Loucy (cell line): ENCODE results near the gene NMU.

Experiments used
- H2AFZ ChIP-seq: fragments of 200-600 bp; sonication (generic); 2 replicates; pipeline ENCODE4 v1.6.0; 2016; ENCODE audit warnings: antibody characterized with exemption, mild to moderate bottlenecking, low read length, moderate library complexity
- H3F3A ChIP-seq: fragments of 200-600 bp; 2 replicates; pipeline ENCODE4 v1.6.0; 2016; ENCODE audit warnings: antibody characterized with exemption, low read depth, mild to moderate bottlenecking
- H3K27me3 ChIP-seq: fragments of 200-600 bp; sonication (generic); 2 replicates; pipeline ENCODE4 v1.6.1; 2014; ENCODE audit warnings: low read length, mild to moderate bottlenecking; ENCODE audit not compliant: insufficient read depth, poor library complexity, severe bottlenecking
- H3K36me3 ChIP-seq: fragments of 200-600 bp; sonication (generic); 2 replicates; pipeline ENCODE4 v1.6.1; 2016; ENCODE audit warnings: low read length; ENCODE audit not compliant: insufficient read depth
- H3K4me1 ChIP-seq: fragments of 200-600 bp; sonication (generic); 2 replicates; pipeline ENCODE4 v1.5.1; 2014; ENCODE audit warnings: low read length, mild to moderate bottlenecking; ENCODE audit not compliant: insufficient read depth, poor library complexity, severe bottlenecking
- H3K4me2 ChIP-seq: fragments of 200-600 bp; sonication (generic); 2 replicates; pipeline ENCODE4 v1.6.0; 2014; ENCODE audit warnings: antibody characterized with exemption, low read length, low read depth, mild to moderate bottlenecking; ENCODE audit not compliant: poor library complexity, severe bottlenecking
- H3K4me3 ChIP-seq: fragments of 200-600 bp; sonication (generic); 2 replicates; pipeline ENCODE4 v1.5.1; 2014; ENCODE audit warnings: low read length, mild to moderate bottlenecking, mixed read lengths; ENCODE audit not compliant: poor library complexity, severe bottlenecking
- H3K79me2 ChIP-seq: fragments of 200-600 bp; sonication (generic); 2 replicates; pipeline ENCODE4 v1.6.1; 2014; ENCODE audit warnings: low read length; ENCODE audit not compliant: insufficient read depth
- H3K9ac ChIP-seq: fragments of 200-600 bp; sonication (generic); 2 replicates; pipeline ENCODE4 v1.6.0; 2014; ENCODE audit warnings: mild to moderate bottlenecking, low read depth, low read length, moderate library complexity; ENCODE audit not compliant: poor library complexity, severe bottlenecking
- H3K9me2 ChIP-seq: fragments of 200-600 bp; sonication (generic); replicated peaks from 2 replicates; pipeline ENCODE4 v1.6.1; 2016; ENCODE audit warnings: low read depth, low read length, mixed read lengths
- H3K9me3 ChIP-seq: fragments of 200-600 bp; sonication (generic); 2 replicates; pipeline ENCODE4 v1.6.1; 2014; ENCODE audit warnings: mild to moderate bottlenecking, antibody characterized with exemption, low read length, low read depth; ENCODE audit not compliant: insufficient read depth
- H4K20me1 ChIP-seq: fragments of 200-600 bp; sonication (generic); 2 replicates; pipeline ENCODE4 v1.6.0; 2014; ENCODE audit warnings: antibody characterized with exemption, low read length, mild to moderate bottlenecking; ENCODE audit not compliant: insufficient read depth, poor library complexity, severe bottlenecking
- CTCF ChIP-seq: fragments of 200-600 bp; sonication (generic); conservative IDR thresholded peaks from 2 replicates; pipeline ENCODE4 v1.5.1; 2014; ENCODE audit warnings: mild to moderate bottlenecking, antibody characterized with exemption, low read length
- EZH2phosphoT487 ChIP-seq: fragments of 200-600 bp; IDR thresholded peaks from 2 replicates; pipeline ENCODE4 v1.6.1; 2018; ENCODE audit warnings: antibody characterized with exemption, mild to moderate bottlenecking, moderate library complexity, borderline replicate concordance

Gene NMU

GRCh38 chr4:55613621-55614020 is 22.5 kb downstream of the NMU start:
- H3K27me3 ChIP-seq, result no peaks in the 10 kb centered on the region
- H2AFZ ChIP-seq, result no peak overlapping the region
- no peaks in the 10 kb centered on the region for H3K36me3 ChIP-seq
- H4K20me1 ChIP-seq, result no peaks in the 10 kb centered on the region
- no peaks in the 10 kb centered on the region for H3K4me1 ChIP-seq
- no peak overlapping the region for H3K4me3 ChIP-seq
- H3K4me2 ChIP-seq, result no peak overlapping the region
- TF ChIP-seq CTCF (no peak), EZH2phosphoT487 (no peak)
- H3F3A ChIP-seq, result no peaks in the 10 kb centered on the region
- no peaks in the 10 kb centered on the region for H3K9me2 ChIP-seq
- H3K79me2 ChIP-seq, result no peaks in the 10 kb centered on the region
- H3K9ac ChIP-seq, result no peak overlapping the region
- H3K9me3 ChIP-seq, result no peaks in the 10 kb centered on the region

- Histone ChIP-seq H4K20me1 (no peaks in the 10 kb centered on the region), H3K4me2 (no peak overlapping the region), H3K9me3 (no peaks in the 10 kb centered on the region), H3K4me3 (no peak overlapping the region), H3K4me1 (no peaks in the 10 kb centered on the region), H3F3A (no peaks in the 10 kb centered on the region), H3K79me2 (no peaks in the 10 kb centered on the region), H2AFZ (no peak overlapping the region), H3K36me3 (no peaks in the 10 kb centered on the region), H3K27me3 (no peaks in the 10 kb centered on the region), H3K9me2 (no peaks in the 10 kb centered on the region), H3K9ac (no peak overlapping the region)
- TF ChIP-seq EZH2phosphoT487 (no peak), CTCF (no peak)
Measured at GRCh38 chr4:55612341-55612740, 23.8 kb downstream of the NMU start.

GRCh38 chr4:55611358-55612059 is 24.6 kb downstream of the NMU start:
- no peak overlapping the region for H3K4me3 ChIP-seq
- no peaks in the 10 kb centered on the region for H3K36me3 ChIP-seq
- H3K4me1 ChIP-seq, result no peaks in the 10 kb centered on the region
- no peaks in the 10 kb centered on the region for H3K79me2 ChIP-seq
- no peak overlapping the region for H2AFZ ChIP-seq
- H3K9me2 ChIP-seq, result no peaks in the 10 kb centered on the region
- H4K20me1 ChIP-seq, result no peaks in the 10 kb centered on the region
- H3K9me3 ChIP-seq, result no peaks in the 10 kb centered on the region
- no peak overlapping the region for H3K4me2 ChIP-seq
- no peaks in the 10 kb centered on the region for H3F3A ChIP-seq
- H3K27me3 ChIP-seq, result no peaks in the 10 kb centered on the region
- no peak overlapping the region for H3K9ac ChIP-seq
- TF ChIP-seq CTCF (no peak), EZH2phosphoT487 (no peak)
